NCI-H128 (cell line): ENCODE measurements around the gene SOS1.

Experiments used
- DNase-seq: peaks from one replicate; lab custom pipeline; 2025; ENCODE audit not compliant: unreplicated experiment; lab: John Stamatoyannopoulos, UW

Gene SOS1

DNA sequence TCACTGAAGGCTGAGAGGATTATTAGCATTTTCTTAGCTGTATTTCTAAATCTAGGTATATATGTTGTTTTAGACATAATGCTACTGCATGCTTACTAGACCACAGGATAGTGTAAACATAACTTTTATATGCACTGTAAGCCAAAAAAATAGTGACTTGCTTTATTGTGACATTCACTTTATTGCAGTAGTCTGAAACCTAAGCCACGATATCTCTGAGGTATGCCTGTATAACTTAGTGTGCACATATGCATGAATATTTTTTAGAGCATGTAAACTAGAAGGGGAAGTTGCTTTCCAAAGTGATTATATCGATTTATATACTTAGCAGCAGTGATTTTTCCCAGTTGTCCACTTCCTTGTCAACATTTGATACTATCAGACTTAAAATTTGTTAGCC is 81.8 kb downstream of the SOS1 start:
- DNase-seq: no peak

DNA sequence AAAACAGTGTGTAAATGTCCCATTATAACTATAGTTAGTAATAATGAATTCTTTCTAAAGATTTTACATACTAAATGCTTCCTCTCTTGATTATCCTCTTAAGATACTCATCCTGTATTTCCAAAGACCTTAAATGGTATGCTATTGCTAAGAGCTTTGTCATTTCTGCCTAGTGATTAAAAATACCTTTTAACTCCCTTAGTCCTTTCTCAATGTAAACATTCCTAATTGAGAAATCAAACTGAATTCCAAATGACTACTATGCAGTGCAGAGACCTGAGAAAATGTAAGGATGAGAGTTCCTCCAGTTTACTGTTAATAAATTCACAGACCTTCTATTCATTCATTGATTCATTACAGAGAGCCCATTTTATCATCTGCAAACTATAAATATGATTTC is 86.9 kb downstream of the SOS1 start:
- DNase-seq: no peak

DNA sequence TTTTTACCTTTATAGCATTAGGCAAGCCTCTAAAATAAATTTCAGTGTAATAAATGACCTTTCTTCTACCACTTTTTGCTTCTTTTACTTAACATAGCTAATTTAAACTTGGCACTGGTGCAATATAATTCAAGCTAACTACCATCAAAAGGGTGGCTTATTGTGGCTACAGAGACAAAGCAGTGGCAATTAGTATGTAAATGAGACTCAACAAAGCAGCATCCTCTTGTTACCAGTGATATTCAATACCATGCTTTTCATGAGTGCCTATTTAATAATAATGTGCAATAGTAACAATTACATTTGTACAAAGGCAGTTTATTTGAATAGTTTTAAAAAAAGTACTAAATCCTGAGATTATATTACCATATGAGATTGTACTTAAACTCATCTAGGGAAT is 93.4 kb downstream of the SOS1 start:
- no peak for DNase-seq

DNA sequence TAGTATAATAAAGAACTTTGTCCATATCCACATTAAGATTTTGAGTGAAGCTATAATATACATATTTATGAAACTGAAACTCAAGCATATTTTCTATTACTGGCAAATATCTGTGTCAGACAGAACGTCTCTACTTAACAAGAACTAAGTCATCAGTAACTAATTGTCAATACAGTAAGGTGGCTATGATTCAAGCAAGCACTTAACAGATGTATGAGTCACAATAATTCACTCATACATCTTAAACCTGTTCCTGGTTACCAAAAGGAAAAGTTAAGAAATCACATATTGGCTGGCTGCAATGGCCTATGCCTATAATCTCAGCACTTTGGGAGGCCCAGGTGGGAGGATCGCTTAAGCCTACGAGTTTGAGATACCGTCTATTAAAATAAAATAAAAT is 96.0 kb downstream of the SOS1 start:
- DNase-seq: no peak

DNA sequence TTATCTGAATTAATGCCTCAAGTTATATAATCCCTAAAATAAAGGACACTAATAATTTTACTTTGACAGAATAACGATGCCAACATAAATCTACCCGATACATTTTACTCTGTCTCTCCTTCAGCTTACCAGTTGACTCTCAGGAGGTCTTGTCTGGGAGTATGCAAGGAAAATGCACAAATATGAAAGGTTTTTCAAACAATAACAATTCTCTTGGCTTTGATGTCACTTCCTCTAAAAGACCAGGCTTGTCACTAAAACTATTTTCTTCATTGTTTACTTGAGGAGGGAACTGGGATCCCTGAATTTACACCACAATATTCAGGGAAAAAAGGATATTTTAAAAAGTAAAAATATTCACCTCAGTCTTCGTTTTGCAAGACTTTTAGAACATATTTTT is 97.2 kb downstream of the SOS1 start:
- no peak for DNase-seq

DNA sequence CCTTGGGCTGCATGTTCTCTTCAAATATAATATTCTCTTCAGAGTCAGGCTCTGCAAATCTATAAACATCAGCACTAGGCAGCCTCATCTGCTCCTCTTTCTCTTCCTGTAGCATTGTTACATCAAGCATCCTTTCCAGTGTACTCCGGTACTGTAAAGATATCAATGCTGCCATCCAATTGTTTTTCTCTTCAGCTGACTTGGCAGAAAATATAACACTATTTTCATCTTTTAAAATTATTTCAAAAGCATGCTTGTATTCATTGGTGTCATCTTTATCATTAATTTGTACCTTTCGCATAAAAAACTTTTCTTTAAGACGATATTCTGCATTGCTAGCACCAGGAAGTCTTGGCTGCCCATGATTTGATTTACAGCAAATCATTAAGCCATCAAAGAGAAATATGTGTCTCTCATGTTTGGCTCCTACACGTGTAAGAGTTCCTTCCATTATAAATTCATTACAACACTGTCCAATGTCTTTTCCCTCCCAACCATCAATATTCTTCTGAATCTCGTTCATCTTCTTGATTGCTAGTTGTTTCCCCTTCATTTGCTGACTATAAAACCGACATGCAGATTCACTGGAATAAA is 98.1 kb downstream of the SOS1 start:
- DNase-seq: no peak

DNA sequence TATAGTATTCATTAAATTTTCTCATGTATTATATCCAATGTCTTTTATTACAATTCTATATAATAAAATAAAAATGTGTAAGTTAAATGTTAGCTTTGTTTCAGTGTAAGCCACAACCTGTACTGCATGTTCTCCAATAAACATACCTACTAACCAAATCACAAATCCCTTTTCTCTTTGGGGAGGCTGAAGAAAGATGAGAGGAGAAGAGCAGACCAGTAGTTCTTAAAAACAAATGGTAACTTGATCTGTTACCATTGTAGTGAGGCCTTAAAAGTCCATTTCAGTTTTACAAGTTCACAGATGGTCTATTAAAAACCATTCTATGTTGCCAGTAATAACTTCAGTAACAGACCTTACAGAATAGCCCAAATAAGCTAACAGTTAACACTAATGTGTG is 100.5 kb downstream of the SOS1 start:
- no peak for DNase-seq

DNA sequence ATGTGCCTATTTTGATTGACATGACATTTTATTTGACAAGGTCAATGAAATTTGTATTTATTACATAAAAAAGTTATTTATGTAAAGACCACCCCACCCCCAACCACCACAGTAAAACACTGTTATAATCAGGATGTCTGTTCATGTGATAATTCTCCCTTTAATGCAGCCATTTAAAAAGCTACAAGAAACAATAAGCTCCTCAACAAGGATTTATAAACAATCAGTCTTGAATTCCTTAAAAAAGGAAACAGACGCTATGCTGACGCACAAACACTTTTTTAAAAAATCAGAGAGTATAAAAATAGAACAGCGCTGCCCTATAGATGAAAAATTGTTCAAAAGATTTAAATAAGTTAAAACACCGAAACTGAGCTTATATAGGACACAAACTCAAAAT is 102.2 kb downstream of the SOS1 start:
- no peak for DNase-seq

DNA sequence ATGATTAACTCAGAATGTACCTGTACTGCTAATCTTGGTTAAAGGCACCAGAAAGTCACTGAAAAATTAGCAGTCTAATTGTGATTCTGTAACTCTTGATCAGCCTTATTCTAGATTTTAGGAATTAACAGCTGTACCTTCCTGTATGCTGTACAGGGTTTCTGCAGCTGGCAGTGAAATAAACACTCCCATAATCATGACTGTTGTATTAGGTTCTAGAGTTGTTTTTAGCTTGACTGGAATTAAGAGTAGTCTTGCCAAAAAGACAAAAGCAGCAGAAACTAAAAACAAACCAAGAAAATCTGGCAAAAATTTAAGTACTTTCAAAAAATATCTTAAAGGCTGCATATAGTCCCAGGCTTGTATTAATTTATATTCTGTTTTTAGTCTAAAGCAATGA is 103.5 kb downstream of the SOS1 start:
- DNase-seq: no peak

DNA sequence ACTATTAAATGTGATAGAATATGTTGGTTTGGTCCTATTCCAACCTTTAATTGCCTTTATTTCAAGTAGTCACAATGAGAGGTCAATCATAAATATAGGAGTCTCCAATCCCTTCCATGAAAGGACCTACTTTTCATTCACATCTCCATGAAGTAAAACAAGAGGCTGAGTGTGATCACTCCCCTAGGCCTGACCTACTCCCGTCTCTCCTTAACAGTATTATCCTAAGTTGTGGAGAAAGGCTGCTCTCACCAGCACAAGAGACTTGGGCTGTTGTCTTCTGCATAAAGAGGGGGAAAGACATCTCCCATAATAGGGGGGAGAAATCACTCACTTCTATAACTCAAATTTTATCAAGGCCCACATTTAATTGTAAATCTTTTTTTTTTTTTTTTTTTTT is 105.4 kb downstream of the SOS1 start:
- DNase-seq: no peak

DNA sequence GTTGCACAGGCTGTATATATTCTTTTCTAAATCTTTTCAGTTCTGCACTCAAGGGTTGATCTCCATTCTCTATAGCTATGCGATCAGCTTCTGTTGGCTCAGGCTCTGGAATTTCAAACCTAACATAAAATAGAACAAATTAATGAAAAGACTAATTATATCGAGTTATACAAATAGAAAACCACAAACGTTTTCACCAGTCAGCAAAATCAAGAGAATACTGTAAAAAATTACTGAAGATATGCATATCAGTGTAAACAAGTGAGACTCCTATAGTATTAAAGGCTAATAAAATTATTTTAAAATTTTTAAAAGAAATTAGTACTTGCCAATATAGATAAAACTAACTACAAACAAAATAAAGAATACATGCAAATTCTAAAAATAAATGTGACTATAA is 107.0 kb downstream of the SOS1 start:
- no peak for DNase-seq

DNA sequence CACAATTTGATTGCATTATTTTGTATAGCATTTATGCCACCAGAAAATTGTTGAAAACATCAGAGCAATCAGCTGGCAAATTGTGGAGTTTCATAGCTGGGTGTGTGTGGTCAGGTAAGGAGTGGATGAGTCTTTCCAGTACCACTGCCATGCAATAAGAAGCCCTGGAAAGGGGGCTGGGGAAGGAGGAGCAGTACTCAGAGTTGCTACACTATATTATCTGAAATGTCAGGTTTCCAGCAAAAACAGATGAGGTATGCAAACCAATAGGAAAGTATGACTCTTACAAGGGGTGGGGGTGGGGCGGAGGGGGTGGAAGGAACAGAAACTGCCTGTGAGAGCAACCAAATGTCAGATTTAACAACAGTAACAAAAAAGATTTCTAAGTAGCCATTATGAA is 112.2 kb downstream of the SOS1 start:
- DNase-seq: no peak

DNA sequence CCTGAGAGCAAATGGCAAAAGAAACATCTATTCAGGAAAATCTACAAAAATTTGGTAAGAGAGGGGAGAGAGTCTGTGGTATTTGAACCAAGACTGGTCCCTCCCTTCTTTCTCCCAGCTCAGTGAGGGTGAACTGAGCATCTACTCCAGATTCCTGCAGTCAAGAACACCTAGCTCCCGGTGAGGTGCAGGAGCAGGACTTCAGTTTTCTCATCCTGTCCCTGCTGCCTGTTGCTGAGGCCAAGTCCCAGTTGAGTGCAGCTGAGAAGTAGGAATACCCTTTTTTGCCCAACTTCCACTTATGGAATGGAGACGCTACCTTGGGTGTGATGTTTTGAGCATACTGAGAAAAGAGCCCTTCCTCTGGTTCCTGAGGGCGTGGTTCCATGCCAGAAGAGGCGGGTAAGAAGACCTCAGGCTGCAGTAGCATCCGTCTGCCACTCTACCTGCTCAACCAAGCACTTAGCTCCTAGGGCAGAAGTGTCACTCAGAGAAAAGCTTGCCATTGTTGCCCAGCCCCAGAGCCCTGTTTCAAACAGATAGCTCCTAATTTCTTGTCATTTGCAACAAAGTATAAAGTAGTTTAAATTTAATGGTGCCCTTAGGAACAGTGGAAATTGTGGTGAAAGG is 112.9 kb downstream of the SOS1 start:
- no peak for DNase-seq

DNA sequence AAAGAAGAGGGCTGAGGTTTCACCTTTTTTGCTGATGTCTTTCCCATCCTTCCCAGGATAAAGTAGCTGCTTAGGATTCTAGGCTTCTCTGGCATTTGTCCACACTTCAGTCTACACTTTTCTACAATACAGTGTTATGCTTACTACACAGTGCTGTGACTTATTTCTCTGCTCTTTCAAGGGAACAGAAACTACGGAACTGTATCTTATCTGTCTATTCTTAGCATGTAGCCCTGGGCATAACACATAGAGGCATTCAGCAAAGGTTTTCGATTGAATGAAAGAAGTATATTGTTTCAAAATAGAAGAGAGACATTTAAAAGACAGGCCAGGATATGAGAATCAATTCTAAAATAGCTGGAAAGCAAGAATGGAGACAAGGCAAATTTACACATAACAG is 120.3 kb downstream of the SOS1 start:
- no peak for DNase-seq

DNA sequence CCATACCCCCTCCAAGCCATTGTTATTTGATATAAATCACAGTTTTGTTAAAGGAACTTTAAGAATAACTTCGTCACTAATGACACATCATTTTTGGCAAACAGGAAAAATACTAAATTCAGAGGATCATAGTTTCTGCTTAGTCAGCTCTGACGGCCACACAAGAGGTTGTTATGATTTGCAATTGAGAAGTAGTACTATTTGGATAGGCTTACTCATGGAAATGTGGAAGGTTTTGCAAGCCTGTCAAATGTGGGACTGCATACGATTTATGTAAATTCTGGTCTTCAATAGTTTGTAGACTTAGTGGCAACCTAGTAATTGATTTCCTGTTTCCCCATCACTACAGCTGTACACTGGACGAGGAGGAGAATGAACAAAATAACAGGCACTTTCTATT is 123.1 kb downstream of the SOS1 start:
- DNase-seq: no peak

DNA sequence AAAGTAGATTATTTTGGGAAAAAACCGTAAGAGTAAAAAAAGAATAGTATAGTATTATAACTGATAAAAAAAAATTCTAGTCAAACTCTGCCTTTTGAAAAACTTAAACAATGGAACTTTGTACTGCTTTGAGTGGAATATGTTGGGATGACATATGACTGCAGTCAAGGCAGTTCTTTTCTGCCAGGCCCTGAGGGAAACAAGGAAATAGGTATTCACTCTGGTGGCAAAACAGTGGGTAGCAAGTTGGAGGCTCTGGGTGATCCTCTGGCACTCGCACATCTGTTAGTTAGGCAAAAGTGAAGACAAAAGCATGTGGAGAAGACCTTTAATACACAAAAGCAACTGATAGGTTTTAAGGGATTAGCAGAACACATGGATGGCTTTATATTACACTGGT is 129.0 kb downstream of the SOS1 start:
- DNase-seq: no peak

DNA sequence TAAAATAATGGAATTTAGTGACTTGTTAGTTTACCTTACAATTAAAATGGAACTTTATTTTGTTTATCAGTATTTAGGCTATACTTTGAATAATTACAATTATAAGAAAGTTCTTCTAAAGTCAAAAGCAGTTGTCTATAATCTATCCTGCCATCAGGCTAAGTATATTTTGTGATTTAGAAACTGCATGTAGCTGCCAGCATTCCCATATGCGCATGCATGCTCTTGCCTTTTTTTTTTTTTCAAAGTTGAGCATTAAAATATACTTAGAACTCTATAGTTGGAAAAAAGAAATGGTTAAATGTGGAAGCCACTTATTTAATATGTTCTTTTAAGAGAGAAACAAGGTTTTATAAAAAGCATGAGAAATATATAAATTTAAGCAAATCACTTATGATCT is 132.1 kb downstream of the SOS1 start:
- no peak for DNase-seq

DNA sequence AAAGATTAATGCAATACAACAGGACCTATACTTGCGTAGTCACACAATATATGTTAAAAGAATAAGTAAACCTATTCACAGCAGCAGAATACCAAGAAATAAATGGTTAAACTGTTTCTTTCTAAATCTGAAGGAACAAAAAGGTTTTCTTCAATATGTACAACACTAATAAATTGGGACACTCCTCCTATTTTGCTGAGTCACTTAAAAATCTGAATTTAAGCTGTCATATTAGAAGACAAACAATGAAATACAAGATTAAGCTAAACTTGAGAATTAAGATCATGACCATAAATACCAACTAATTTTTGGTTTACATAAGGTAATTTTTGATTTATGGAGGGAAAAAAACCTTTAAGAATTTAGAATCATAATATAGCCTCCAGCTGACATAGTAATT is 138.4 kb downstream of the SOS1 start:
- DNase-seq: no peak

DNA sequence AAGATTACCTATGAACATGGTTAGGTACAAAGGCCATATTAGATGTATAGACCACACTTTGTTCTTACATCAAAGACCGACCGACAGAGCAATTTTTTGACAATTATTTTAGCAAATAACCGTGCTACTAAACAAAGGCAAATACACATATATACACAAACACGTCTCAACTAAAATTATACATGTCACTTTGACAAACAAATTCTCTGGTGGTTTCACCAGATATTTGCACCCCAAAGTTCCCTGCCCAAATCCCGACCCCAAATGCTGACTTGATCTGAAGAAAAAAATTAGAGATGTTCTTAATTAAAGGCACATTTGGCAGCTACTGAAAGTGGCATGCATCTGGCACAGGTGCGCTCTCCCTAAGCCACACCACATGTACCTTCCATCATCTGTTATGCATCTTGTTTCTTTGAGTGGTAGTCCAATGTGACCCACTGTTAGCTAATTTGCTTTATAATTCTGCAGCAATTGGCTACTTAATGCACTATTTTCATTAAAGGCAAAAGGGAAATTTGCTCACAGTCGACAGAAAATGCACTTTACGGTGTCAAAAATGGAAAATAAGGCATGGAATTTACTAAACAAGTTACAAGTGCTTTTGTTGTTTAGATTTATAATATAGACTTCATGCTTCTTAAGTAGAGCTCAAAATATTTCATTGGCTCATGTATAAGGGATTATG is 139.0 kb downstream of the SOS1 start:
- no peak for DNase-seq

DNA sequence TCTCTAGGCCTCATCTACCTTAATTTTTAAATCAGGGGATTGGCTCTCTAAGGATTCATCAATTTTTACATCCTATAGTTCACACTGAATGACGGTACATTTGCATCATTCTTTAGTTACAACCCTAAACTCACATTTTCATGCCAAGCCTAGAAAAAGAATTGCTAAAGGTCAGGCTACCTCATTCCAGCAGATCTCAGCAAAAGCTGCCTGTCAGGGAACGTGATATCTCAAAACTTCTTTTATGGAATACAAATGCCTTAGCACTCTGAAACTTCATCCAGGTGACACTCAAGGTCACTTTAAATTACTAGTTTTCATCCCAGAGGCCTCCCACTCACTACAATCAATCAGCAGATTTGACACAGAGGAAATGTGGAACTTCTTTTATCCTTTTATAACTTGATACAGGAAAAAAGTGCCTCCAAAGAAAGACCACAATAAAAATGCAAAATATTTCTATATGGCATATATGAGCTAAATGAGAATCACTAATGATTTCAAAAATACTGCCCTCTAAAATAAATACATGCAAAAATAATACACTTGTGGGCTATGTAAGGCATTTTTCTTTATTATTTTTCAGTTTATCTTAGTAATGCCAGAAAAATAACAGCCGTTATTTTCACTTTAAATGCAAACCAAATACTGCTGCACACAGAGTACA is 139.7 kb downstream of the SOS1 start:
- DNase-seq: no peak

DNA sequence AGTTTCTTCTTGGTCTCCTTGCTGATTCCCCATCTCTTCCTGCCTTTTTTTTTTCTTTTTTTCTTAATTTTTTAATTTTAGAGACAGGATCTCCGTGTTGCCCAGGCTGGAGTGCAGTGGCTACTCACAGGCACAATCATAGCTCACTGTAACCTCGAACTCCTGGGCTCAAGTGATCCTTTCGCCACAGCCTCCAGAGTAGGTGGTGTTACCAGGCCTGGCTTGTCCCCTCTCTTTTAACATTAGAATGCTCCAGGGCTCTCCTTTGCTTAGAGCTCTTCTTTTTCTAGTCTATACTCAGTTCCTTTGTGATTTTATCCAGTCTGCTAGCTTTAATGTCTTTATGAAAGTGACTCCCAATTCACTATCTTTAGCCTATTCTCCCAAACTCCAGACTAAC is 141.9 kb downstream of the SOS1 start:
- no peak for DNase-seq

DNA sequence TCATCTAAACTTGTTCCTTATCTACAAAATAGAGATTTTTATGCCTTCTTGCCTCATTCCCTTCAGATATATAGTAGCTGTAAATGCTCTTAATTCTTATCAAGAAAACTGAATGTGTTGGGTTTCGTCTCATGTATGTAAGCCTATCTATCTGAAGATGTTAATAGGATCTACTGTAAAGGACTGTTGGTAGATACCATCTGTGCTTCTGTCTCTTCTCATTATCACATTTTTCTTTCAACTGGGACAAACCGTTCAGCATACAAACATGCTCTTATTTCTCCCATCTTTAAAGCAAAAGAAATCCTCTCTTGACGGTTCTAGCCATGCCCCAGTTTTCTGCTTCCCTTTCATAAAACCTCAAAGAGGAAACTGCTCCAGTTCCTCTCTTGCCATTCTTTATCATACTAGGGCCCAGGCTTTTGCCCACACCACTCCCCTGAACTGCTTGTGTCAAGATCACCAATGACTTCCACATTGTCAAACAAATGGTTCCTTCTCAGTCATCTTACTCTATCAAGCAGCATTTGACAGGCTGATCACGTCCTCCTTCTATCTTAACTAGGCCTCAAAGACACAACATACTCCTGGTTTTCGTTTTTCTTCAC is 142.5 kb downstream of the SOS1 start:
- DNase-seq: no peak
